HCT116 (cell line): ENCODE measurements around the gene TTF2. TPM values are rescaled to one million over a fixed set of nuclear protein-coding genes. Genes with fewer than 3 reads are reported as not detected.

Source experiments
- ATAC-seq: fragments of 200-7000 bp; cut with Tn5 transposase; 2 replicates; pipeline ENCODE4 v1.9.1; 2020; ENCODE audit warnings: mild to moderate bottlenecking, moderate library complexity
- BruUV-seq: library from RNA; stranded (reverse); fragments of 400-500 nt; replicated peaks from 2 replicates; lab custom pipeline; 2021; lab: Mats Ljungman, UMichigan
- CTCF ChIA-PET: fragments of 300-600 bp; sonication (Branson Sonifier 250); formaldehyde crosslinking; loops from one replicate; lab custom pipeline; 2021; ENCODE audit warnings: antibody characterized with exemption; lab: Charles Lee
- POLR2A ChIA-PET: fragments of 300-600, 350-600 bp; sonication (Branson Sonifier 250); formaldehyde crosslinking; loops from one replicate; lab custom pipeline; 2021; ENCODE audit warnings: antibody characterized with exemption; lab: Charles Lee
- RAD21 ChIA-PET, 2 experiments: fragments of 300-600 bp; sonication (Branson Sonifier 250); formaldehyde crosslinking; loops; one replicate each; lab custom pipeline; 2023; ENCODE audit warnings: low total read pairs in 2 of 2; ENCODE audit not compliant: uncharacterized antibody in 2 of 2, unreplicated experiment in 2 of 2, low non-redundant PET in 1 of 2; lab: Charles Lee
- DNase-seq: peaks from one replicate; pipeline ENCODE4 v3.0.0-alpha.2; 2010; ENCODE audit warnings: low read depth, low spot score
- H2AFZ ChIP-seq: fragments of 200-600 bp; shearing (Covaris generic), sonication (generic); 2 replicates; pipeline ENCODE4 v1.6.1; 2017; ENCODE audit warnings: low read depth, mixed run types, mixed read lengths, antibody characterized with exemption, low read length; ENCODE audit not compliant: poor library complexity, severe bottlenecking
- H3K27ac ChIP-seq: 2 replicates; pipeline ENCODE4 v1.5.1; 2012; ENCODE audit warnings: low read depth, low read length
- H3K27me3 ChIP-seq: fragments of 200-600 bp; sonication (generic); 2 replicates; pipeline ENCODE4 v1.6.1; 2016; ENCODE audit warnings: mixed run types, low read length, mixed read lengths; ENCODE audit not compliant: insufficient read depth
- H3K36me3 ChIP-seq, 2 experiments: fragments of 200-500 bp in 1 of 2; fragments of 200-600 bp in 1 of 2; sonication (Bioruptor generic) in 1 of 2; sonication (generic) in 1 of 2; 2 replicates each; pipeline versions ENCODE4 v1.5.1 to v1.6.1; 2014 to 2016; ENCODE audit warnings: low read length in 2 of 2, inconsistent platforms in 1 of 2, mixed read lengths in 1 of 2, mixed run types in 1 of 2; ENCODE audit not compliant: insufficient read depth in 2 of 2, control insufficient read depth in 1 of 2
- H3K4me1 ChIP-seq, 2 experiments: fragments of 200-600 bp in 1 of 2; sonication (generic) in 1 of 2; 2 replicates each; pipeline versions ENCODE4 v1.5.1 to v1.6.1; 2012 to 2017; ENCODE audit warnings: low read length in 2 of 2, inconsistent platforms in 1 of 2, mild to moderate bottlenecking in 1 of 2, mixed read lengths in 1 of 2, mixed run types in 1 of 2, moderate library complexity in 1 of 2; ENCODE audit not compliant: insufficient read depth in 2 of 2, control insufficient read depth in 1 of 2
- H3K4me2 ChIP-seq: fragments of 200-600 bp; sonication (generic); 2 replicates; pipeline ENCODE4 v1.6.1; 2017; ENCODE audit warnings: mixed run types, low read length, mixed read lengths
- H3K4me3 ChIP-seq, 2 experiments: fragments of 200-600 bp in 1 of 2; sonication (generic) in 1 of 2; replicated peaks in 1 of 2; 2 replicates each; pipeline ENCODE4 v1.5.1; 2011 to 2016; ENCODE audit warnings: low read length in 2 of 2, control low read depth in 1 of 2, low read depth in 1 of 2, mild to moderate bottlenecking in 1 of 2, mixed read lengths in 1 of 2, mixed run types in 1 of 2
- H3K79me2 ChIP-seq: fragments of 200-600 bp; sonication (generic); 2 replicates; pipeline ENCODE4 v1.6.1; 2017; ENCODE audit warnings: mild to moderate bottlenecking, mixed run types, low read length, moderate library complexity, mixed read lengths; ENCODE audit not compliant: insufficient read depth
- H3K9ac ChIP-seq: fragments of 200-600 bp; sonication (generic); 2 replicates; pipeline ENCODE4 v1.6.1; 2016; ENCODE audit warnings: low read length, mixed read lengths
- H3K9me2 ChIP-seq: fragments of 200-600 bp; sonication (generic), shearing (Covaris generic); 2 replicates; pipeline ENCODE4 v1.6.1; 2017; ENCODE audit warnings: mixed run types, mild to moderate bottlenecking, moderate library complexity; ENCODE audit not compliant: insufficient read depth
- H3K9me3 ChIP-seq, 2 experiments: fragments of 200-500 bp in 1 of 2; fragments of 200-600 bp in 1 of 2; sonication (Bioruptor generic) in 1 of 2; sonication (generic) in 1 of 2; 2 replicates each; pipeline ENCODE4 v1.6.1; 2014 to 2017; ENCODE audit warnings: low read length in 2 of 2, mixed read lengths in 2 of 2, inconsistent platforms in 1 of 2, low read depth in 1 of 2, mild to moderate bottlenecking in 1 of 2, mixed run types in 1 of 2, moderate library complexity in 1 of 2; ENCODE audit not compliant: control insufficient read depth in 1 of 2, insufficient read depth in 1 of 2
- H4K20me1 ChIP-seq: fragments of 200-600 bp; sonication (generic), shearing (Covaris generic); 2 replicates; pipeline ENCODE4 v1.6.1; 2017; ENCODE audit warnings: mixed run types, mild to moderate bottlenecking, moderate library complexity; ENCODE audit not compliant: insufficient read depth
- CEBPB ChIP-seq: IDR thresholded peaks from 2 replicates; pipeline ENCODE4 v1.6.1; 2012; ENCODE audit warnings: low read depth
- POLR2AphosphoS5 ChIP-seq: IDR thresholded peaks from 2 replicates; pipeline ENCODE4 v1.6.1; 2011; ENCODE audit warnings: mild to moderate bottlenecking, low read depth, low read length, moderate library complexity
- intact Hi-C: fragments of 100-400 bp; cut with micrococcal nuclease; formaldehyde crosslinking; loops from 2 replicates; pipeline ENCODE4 v1.10.0; 2022
- total RNA-seq: library from RNA; stranded (reverse); gene quantifications from one replicate; pipeline ENCODE4 v1.2.1, GENCODE V29; 2021; ENCODE audit not compliant: unreplicated experiment
- TF ChIP-seq, protein P1 (sequence below): IDR thresholded peaks from 2 replicates; pipeline ENCODE4 v1.6.1; 2012; ENCODE audit warnings: low read depth
- TF ChIP-seq, protein P2 (sequence below): IDR thresholded peaks from 2 replicates; pipeline ENCODE4 v1.6.1; 2012
- TF ChIP-seq, protein P3 (sequence below), 3 experiments: fragments of 200-600 bp in 1 of 3; sonication (generic) in 1 of 3; IDR thresholded peaks in 2 of 3; conservative IDR thresholded peaks in 1 of 3; 2 replicates each; pipeline ENCODE4 v1.5.1; 2012 to 2017; ENCODE audit warnings: low read depth in 2 of 3, low read length in 2 of 3, antibody characterized with exemption in 1 of 3, borderline replicate concordance in 1 of 3, control low read depth in 1 of 3, mild to moderate bottlenecking in 1 of 3, mixed read lengths in 1 of 3, mixed run types in 1 of 3, moderate library complexity in 1 of 3; ENCODE audit not compliant: insufficient read depth in 1 of 3
- TF ChIP-seq, protein P4 (sequence below): IDR thresholded peaks from 2 replicates; pipeline ENCODE4 v1.6.1; 2012

TTF2 gene
- total RNA-seq, 1 experiment from 2014 or later: 60.3 TPM

GRCh38 chr1:117130526-117130925, 70.4 kb downstream of the TTF2 start:
- Histone ChIP-seq H3K9ac (no peak overlapping the region), H4K20me1 (no peaks in the 10 kb centered on the region), H3K27me3 (peaks cover 8% of the 10 kb centered on the region; the same call in 1 of the 2 replicates), H3K79me2 (no peaks in the 10 kb centered on the region), H3K9me3 (no peaks in the 10 kb centered on the region), H3K4me1 (0 out of 4 replicates have a peak, but pooled peaks cover 0 to 2% of the 10 kb centered on the region in 2 experiments), H3K9me2 (no peaks in the 10 kb centered on the region), H3K27ac (no peak overlapping the region), H2AFZ (no peak overlapping the region), H3K4me2 (no peak overlapping the region), H3K4me3 (no peak overlapping the region), H3K36me3 (no peaks in the 10 kb centered on the region)
- POLR2A ChIA-PET: no interaction called here
- TF ChIP-seq POLR2AphosphoS5 (no peak), CEBPB (no peak)
- TF ChIP-seq, protein P1, sequence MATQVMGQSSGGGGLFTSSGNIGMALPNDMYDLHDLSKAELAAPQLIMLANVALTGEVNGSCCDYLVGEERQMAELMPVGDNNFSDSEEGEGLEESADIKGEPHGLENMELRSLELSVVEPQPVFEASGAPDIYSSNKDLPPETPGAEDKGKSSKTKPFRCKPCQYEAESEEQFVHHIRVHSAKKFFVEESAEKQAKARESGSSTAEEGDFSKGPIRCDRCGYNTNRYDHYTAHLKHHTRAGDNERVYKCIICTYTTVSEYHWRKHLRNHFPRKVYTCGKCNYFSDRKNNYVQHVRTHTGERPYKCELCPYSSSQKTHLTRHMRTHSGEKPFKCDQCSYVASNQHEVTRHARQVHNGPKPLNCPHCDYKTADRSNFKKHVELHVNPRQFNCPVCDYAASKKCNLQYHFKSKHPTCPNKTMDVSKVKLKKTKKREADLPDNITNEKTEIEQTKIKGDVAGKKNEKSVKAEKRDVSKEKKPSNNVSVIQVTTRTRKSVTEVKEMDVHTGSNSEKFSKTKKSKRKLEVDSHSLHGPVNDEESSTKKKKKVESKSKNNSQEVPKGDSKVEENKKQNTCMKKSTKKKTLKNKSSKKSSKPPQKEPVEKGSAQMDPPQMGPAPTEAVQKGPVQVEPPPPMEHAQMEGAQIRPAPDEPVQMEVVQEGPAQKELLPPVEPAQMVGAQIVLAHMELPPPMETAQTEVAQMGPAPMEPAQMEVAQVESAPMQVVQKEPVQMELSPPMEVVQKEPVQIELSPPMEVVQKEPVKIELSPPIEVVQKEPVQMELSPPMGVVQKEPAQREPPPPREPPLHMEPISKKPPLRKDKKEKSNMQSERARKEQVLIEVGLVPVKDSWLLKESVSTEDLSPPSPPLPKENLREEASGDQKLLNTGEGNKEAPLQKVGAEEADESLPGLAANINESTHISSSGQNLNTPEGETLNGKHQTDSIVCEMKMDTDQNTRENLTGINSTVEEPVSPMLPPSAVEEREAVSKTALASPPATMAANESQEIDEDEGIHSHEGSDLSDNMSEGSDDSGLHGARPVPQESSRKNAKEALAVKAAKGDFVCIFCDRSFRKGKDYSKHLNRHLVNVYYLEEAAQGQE: no peak
- TF ChIP-seq, protein P2, sequence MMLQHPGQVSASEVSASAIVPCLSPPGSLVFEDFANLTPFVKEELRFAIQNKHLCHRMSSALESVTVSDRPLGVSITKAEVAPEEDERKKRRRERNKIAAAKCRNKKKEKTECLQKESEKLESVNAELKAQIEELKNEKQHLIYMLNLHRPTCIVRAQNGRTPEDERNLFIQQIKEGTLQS: no peak
- TF ChIP-seq, protein P3, sequence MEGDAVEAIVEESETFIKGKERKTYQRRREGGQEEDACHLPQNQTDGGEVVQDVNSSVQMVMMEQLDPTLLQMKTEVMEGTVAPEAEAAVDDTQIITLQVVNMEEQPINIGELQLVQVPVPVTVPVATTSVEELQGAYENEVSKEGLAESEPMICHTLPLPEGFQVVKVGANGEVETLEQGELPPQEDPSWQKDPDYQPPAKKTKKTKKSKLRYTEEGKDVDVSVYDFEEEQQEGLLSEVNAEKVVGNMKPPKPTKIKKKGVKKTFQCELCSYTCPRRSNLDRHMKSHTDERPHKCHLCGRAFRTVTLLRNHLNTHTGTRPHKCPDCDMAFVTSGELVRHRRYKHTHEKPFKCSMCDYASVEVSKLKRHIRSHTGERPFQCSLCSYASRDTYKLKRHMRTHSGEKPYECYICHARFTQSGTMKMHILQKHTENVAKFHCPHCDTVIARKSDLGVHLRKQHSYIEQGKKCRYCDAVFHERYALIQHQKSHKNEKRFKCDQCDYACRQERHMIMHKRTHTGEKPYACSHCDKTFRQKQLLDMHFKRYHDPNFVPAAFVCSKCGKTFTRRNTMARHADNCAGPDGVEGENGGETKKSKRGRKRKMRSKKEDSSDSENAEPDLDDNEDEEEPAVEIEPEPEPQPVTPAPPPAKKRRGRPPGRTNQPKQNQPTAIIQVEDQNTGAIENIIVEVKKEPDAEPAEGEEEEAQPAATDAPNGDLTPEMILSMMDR (IDR thresholded peaks at IDR 0.05 in 2 of 3, conservative IDR thresholded peaks at IDR 0.05 in 1 of 3; ENCODE audit: borderline replicate concordance in 1 of 3, insufficient read depth in 1 of 3, low read depth in 2 of 3, low read length in 2 of 3): no peak
- TF ChIP-seq, protein P4, sequence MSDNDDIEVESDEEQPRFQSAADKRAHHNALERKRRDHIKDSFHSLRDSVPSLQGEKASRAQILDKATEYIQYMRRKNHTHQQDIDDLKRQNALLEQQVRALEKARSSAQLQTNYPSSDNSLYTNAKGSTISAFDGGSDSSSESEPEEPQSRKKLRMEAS: no peak
- intact Hi-C loops: no loop called here
- CTCF ChIA-PET: no interaction called here
- ATAC-seq (no peak), DNase-seq (no peak)
- no TSS peak for BruUV-seq
- RAD21 ChIA-PET: no interaction called here
